Measurements from ENCODE around the gene HAUS6.

HAUS6 gene

DNA sequence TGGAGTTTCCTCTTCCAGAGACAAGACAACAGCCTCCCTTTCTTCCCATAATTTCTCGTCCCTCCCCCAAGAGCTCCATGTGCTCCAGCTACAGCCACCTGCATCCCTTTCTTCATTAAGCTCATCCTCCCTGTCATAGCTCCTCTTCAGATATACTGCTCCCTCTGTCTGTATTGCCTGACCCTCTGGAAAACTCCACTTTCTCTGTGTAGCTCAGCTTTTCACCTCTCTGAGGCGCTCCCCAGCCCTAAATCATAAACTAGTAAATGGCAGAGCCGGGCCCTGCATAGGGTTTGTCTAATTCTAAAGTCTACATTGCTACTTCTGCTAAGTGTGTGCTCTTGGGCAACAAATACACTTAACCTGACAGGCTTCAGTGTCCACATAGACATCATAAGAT lies 33.4 kb upstream of the HAUS6 start:
- no peak overlapping the region for H3K9ac ChIP-seq (ENCODE audit: low read length)
- no peaks in the 10 kb centered on the region for H3K27me3 ChIP-seq (ENCODE audit: control insufficient read depth, insufficient read depth, low read length)

DNA sequence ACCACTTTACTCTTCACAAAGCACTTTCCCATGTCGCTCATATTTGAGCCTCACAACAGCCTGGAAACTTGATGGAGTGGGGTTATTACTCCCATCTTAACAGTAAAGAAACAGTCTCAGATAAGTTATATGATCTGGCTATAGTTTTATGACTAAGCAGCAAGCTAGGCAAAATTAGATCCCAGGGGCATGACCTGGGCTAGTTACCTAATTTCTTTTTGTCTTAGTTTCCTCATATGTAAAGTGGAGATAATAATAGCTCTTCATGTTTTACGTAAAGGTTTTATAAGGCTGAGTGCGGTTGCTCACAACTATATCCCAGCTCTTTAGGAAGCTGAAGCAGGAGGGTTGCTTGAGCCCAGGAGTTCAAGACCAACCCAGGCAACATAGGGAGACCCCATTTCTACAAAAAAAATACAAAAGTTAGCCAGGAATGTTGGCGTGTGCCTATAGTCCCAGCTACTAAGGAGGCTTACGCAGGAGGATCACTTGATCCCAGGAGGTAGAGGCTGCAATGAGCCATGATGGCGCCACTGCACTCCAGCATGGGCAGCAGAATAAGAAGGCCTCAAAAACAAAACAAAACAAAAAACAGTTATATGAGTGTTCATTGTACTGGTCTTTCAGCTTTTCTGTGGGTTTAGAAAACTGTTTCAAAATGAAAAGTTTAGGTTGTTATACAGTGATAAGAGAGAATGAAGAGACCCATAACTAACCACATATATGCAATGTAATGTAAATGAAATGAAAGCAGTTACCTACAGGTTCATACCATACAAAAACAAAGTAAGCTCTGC lies 31.0 kb upstream of the HAUS6 start:
- no peak overlapping the region for H3K27ac ChIP-seq (ENCODE audit: low read length)
- H3K27me3 ChIP-seq (ENCODE audit: control insufficient read depth, insufficient read depth, low read length) = no peaks in the 10 kb centered on the region
- no peak overlapping the region for H3K9ac ChIP-seq (ENCODE audit: low read length)
- H3K4me1 ChIP-seq (ENCODE audit: control insufficient read depth, low read depth, low read length) = peaks cover 20% of the 10 kb centered on the region
- no peak overlapping the region for H3K4me3 ChIP-seq (ENCODE audit: low read length)
- no peaks in the 10 kb centered on the region for H3K9me3 ChIP-seq (ENCODE audit: control insufficient read depth, low read depth, low read length)
- H3K36me3 ChIP-seq (ENCODE audit: control insufficient read depth, low read depth, low read length) = no peaks in the 10 kb centered on the region

More for the DNA sequence above, 33.4 kb upstream of the HAUS6 start:
- H3K4me3 ChIP-seq (ENCODE audit: low read length) = no peak overlapping the region
- H3K36me3 ChIP-seq (ENCODE audit: control insufficient read depth, low read depth, low read length) = no peaks in the 10 kb centered on the region
- H3K27ac ChIP-seq (ENCODE audit: low read length) = no peak overlapping the region
- no peaks in the 10 kb centered on the region for H3K9me3 ChIP-seq (ENCODE audit: control insufficient read depth, low read depth, low read length)
- peaks cover under 1% of the 10 kb centered on the region for H3K4me1 ChIP-seq (ENCODE audit: control insufficient read depth, low read depth, low read length)

GRCh38 chr9:19130436-19130835 lies 27.7 kb upstream of the HAUS6 start:
- Histone ChIP-seq H3K27me3 (ENCODE audit: control insufficient read depth, insufficient read depth, low read length) (no peaks in the 10 kb centered on the region), H3K9ac (ENCODE audit: low read length) (no peak overlapping the region), H3K27ac (ENCODE audit: low read length) (no peak overlapping the region), H3K9me3 (ENCODE audit: control insufficient read depth, low read depth, low read length) (no peaks in the 10 kb centered on the region), H3K4me1 (ENCODE audit: control insufficient read depth, low read depth, low read length) (peaks cover 20% of the 10 kb centered on the region), H3K36me3 (ENCODE audit: control insufficient read depth, low read depth, low read length) (peaks cover 7% of the 10 kb centered on the region), H3K4me3 (ENCODE audit: low read length) (peak overlapping the region; percentile 38)

DNA sequence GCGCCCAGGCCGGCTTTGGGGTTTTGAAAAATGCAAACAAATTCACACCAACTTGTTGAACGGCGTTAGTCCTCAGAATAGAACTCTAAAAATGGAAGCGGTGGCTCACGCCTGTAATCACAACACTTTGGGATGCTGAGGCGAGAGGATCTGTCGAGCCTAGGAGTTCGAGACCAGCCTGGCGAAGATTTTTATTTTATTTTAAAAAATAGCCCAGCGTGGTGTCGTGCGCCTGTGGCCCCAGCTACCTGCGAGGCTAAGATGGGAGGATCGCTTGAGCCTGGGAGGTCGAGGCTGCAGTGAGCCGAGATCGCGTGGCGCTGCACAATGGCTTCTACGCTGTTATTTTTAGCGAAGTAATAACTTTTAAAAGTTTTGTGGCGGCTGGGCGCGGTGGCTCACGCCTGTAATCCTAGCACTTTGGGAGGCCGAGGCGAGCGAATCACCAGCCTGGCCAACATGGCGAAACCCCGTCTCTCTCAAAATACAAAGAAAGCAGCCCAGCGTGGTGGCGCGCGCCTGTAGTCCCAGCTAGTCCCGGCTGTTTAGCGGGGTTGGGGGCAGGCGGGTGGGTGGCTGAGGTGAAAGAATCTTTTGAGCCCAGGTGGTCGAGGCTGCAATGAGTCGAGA lies 25.3 kb upstream of the HAUS6 start:
- Histone ChIP-seq H3K36me3 (ENCODE audit: control insufficient read depth, low read depth, low read length) (peaks cover 29% of the 10 kb centered on the region), H3K27ac (ENCODE audit: low read length) (no peak overlapping the region), H3K27me3 (ENCODE audit: control insufficient read depth, insufficient read depth, low read length) (no peaks in the 10 kb centered on the region), H3K4me1 (ENCODE audit: control insufficient read depth, low read depth, low read length) (peaks cover 20% of the 10 kb centered on the region), H3K9me3 (ENCODE audit: control insufficient read depth, low read depth, low read length) (no peaks in the 10 kb centered on the region), H3K4me3 (ENCODE audit: low read length) (peak overlapping the region; percentile 76), H3K9ac (ENCODE audit: low read length) (peak overlapping the region; percentile 92)

- Histone ChIP-seq H3K36me3 (ENCODE audit: control insufficient read depth, low read depth, low read length) (peaks cover 64% of the 10 kb centered on the region), H3K27me3 (ENCODE audit: control insufficient read depth, insufficient read depth, low read length) (no peaks in the 10 kb centered on the region), H3K27ac (ENCODE audit: low read length) (no peak overlapping the region), H3K9me3 (ENCODE audit: control insufficient read depth, low read depth, low read length) (no peaks in the 10 kb centered on the region), H3K4me1 (ENCODE audit: control insufficient read depth, low read depth, low read length) (peaks cover 3% of the 10 kb centered on the region), H3K9ac (ENCODE audit: low read length) (no peak overlapping the region), H3K4me3 (ENCODE audit: low read length) (no peak overlapping the region)
Measured at GRCh38 chr9:19124430-19124793, 21.7 kb upstream of the HAUS6 start.

DNA sequence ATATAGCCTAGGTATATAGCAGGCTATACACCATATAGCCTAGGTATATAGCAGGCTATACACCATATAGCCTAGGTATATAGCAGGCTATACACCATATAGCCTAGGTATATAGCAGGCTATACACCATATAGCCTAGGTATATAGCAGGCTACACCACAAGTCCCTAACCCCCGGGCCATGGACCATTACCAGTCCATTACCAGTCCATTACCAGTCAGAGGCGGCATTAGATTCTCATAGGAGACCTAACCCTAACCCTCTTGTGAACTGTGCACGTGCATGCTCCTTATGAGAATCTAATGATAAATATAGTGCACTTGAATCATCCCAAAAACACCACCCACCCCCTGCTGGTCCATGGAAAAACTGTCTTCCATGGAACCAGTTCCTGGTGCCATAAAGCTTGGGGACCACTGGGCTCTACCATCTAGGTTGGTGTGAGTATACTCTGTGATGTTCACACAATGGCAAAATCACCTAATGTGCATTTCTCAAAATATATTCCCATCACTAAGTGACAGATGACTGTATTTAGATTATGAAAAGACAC lies 19.9 kb upstream of the HAUS6 start:
- H3K27ac ChIP-seq (ENCODE audit: low read length) = no peak overlapping the region
- H3K27me3 ChIP-seq (ENCODE audit: control insufficient read depth, insufficient read depth, low read length) = no peaks in the 10 kb centered on the region
- peaks cover 82% of the 10 kb centered on the region for H3K36me3 ChIP-seq (ENCODE audit: control insufficient read depth, low read depth, low read length)
- H3K9ac ChIP-seq (ENCODE audit: low read length) = no peak overlapping the region
- no peaks in the 10 kb centered on the region for H3K9me3 ChIP-seq (ENCODE audit: control insufficient read depth, low read depth, low read length)
- H3K4me1 ChIP-seq (ENCODE audit: control insufficient read depth, low read depth, low read length) = no peaks in the 10 kb centered on the region
- H3K4me3 ChIP-seq (ENCODE audit: low read length) = no peak overlapping the region

GRCh38 chr9:19120877-19121276 lies 18.2 kb upstream of the HAUS6 start:
- Histone ChIP-seq H3K27ac (ENCODE audit: low read length) (no peak overlapping the region), H3K4me3 (ENCODE audit: low read length) (no peak overlapping the region), H3K9me3 (ENCODE audit: control insufficient read depth, low read depth, low read length) (no peaks in the 10 kb centered on the region), H3K36me3 (ENCODE audit: control insufficient read depth, low read depth, low read length) (peaks cover 93% of the 10 kb centered on the region), H3K9ac (ENCODE audit: low read length) (no peak overlapping the region), H3K27me3 (ENCODE audit: control insufficient read depth, insufficient read depth, low read length) (no peaks in the 10 kb centered on the region), H3K4me1 (ENCODE audit: control insufficient read depth, low read depth, low read length) (no peaks in the 10 kb centered on the region)

DNA sequence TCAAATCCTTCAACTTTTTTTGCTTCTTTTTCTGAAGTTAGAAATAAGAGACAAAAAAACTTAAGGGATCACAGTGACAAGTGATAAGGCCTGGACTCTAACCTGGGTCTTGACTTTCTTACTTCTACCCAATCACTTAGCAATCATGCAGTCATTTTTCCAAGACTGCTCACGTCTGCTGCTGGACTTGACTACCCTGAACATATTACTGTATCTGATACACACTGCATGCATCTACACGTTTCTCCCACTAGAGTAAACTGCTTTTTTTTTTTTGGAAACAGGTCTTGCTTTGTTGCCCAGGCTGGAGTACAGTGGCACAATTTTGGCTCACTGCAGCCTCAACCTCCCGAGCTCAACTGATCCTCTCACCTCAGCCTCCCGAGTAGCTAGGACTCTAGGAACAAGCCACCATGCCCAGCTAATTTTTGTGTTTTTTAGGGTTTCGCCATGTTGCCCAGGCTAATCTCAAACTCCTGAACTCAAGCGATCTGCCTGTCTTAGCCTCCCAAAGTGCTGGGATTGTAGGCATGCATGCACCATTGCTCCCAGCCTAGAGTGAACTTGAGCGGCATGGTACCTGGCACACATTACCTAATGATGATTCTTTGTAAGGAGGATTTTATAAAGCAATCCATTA lies 17.2 kb upstream of the HAUS6 start:
- H3K9me3 ChIP-seq (ENCODE audit: control insufficient read depth, low read depth, low read length) = no peaks in the 10 kb centered on the region
- H3K9ac ChIP-seq (ENCODE audit: low read length) = no peak overlapping the region
- no peak overlapping the region for H3K27ac ChIP-seq (ENCODE audit: low read length)
- no peaks in the 10 kb centered on the region for H3K27me3 ChIP-seq (ENCODE audit: control insufficient read depth, insufficient read depth, low read length)
- H3K4me1 ChIP-seq (ENCODE audit: control insufficient read depth, low read depth, low read length) = no peaks in the 10 kb centered on the region
- no peak overlapping the region for H3K4me3 ChIP-seq (ENCODE audit: low read length)
- peaks cover 89% of the 10 kb centered on the region for H3K36me3 ChIP-seq (ENCODE audit: control insufficient read depth, low read depth, low read length)

DNA sequence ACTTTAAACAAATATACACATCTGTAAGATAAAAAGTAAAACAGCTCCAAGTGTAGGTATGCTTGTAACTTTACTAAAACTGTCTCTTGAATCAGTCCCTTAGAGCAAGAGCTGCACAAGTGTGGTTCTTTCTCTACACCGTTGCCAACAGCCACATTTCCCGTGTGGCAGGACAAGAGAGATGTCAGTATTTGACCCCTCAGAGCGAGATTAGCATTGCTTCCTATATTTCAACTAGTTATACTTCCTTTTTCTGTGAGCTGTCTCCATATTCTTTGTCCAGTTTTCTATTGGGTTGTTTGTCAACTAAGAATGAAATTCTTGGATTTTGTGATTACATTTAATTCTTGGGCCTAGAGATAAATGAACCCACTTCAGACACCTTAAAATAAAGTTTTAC lies 16.5 kb upstream of the HAUS6 start:
- no peak overlapping the region for H3K9ac ChIP-seq (ENCODE audit: low read length)
- H3K36me3 ChIP-seq (ENCODE audit: control insufficient read depth, low read depth, low read length) = peaks cover 85% of the 10 kb centered on the region
- no peaks in the 10 kb centered on the region for H3K9me3 ChIP-seq (ENCODE audit: control insufficient read depth, low read depth, low read length)
- no peak overlapping the region for H3K27ac ChIP-seq (ENCODE audit: low read length)
- no peaks in the 10 kb centered on the region for H3K4me1 ChIP-seq (ENCODE audit: control insufficient read depth, low read depth, low read length)
- no peaks in the 10 kb centered on the region for H3K27me3 ChIP-seq (ENCODE audit: control insufficient read depth, insufficient read depth, low read length)
- H3K4me3 ChIP-seq (ENCODE audit: low read length) = no peak overlapping the region

GRCh38 chr9:19117039-19117716 lies 14.5 kb upstream of the HAUS6 start:
- Histone ChIP-seq H3K36me3 (ENCODE audit: control insufficient read depth, low read depth, low read length) (peaks cover 67% of the 10 kb centered on the region), H3K4me1 (ENCODE audit: control insufficient read depth, low read depth, low read length) (no peaks in the 10 kb centered on the region), H3K27me3 (ENCODE audit: control insufficient read depth, insufficient read depth, low read length) (no peaks in the 10 kb centered on the region), H3K9ac (ENCODE audit: low read length) (no peak overlapping the region), H3K4me3 (ENCODE audit: low read length) (no peak overlapping the region), H3K9me3 (ENCODE audit: control insufficient read depth, low read depth, low read length) (no peaks in the 10 kb centered on the region), H3K27ac (ENCODE audit: low read length) (no peak overlapping the region)

- Histone ChIP-seq H3K27me3 (ENCODE audit: control insufficient read depth, insufficient read depth, low read length) (no peaks in the 10 kb centered on the region), H3K4me3 (ENCODE audit: low read length) (no peak overlapping the region), H3K9me3 (ENCODE audit: control insufficient read depth, low read depth, low read length) (no peaks in the 10 kb centered on the region), H3K4me1 (ENCODE audit: control insufficient read depth, low read depth, low read length) (no peaks in the 10 kb centered on the region), H3K36me3 (ENCODE audit: control insufficient read depth, low read depth, low read length) (peaks cover 58% of the 10 kb centered on the region), H3K9ac (ENCODE audit: low read length) (no peak overlapping the region), H3K27ac (ENCODE audit: low read length) (no peak overlapping the region)
Measured at GRCh38 chr9:19116107-19116790, 13.5 kb upstream of the HAUS6 start.
